HepG2 (cell line): ENCODE results near the gene NXPE3. TPM values are rescaled to one million over a fixed set of nuclear protein-coding genes. Genes with fewer than 3 reads are reported as not detected.
A peak's percentile ranks its signal among the peaks of the same experiment; 100 is the strongest.

ENCODE experiments used
- ARNT2 ChIP-seq: sonication (generic); formaldehyde crosslinking; IDR thresholded peaks from 2 replicates; pipeline ENCODE4 v1.8.0; 2022; ENCODE audit warnings: mild to moderate bottlenecking, low read depth, missing genetic modification reagents, moderate library complexity
- CHD2 ChIP-seq: IDR thresholded peaks from 2 replicates; pipeline ENCODE4 v1.6.1; 2011; ENCODE audit warnings: low read depth, low read length, improper control_type of control experiment
- ERF ChIP-seq: IDR thresholded peaks from 2 replicates; pipeline ENCODE4 v1.6.1; 2018; ENCODE audit warnings: missing biosample characterization, missing genetic modification reagents
- HMGA1 ChIP-seq: sonication (generic); formaldehyde crosslinking; conservative IDR thresholded peaks from 2 replicates; pipeline ENCODE4 v1.4.0; 2020; ENCODE audit warnings: missing genetic modification reagents
- IKZF4 ChIP-seq: sonication (generic); formaldehyde crosslinking; IDR thresholded peaks from 2 replicates; pipeline ENCODE4 v1.5.1; 2020; ENCODE audit warnings: borderline replicate concordance, mild to moderate bottlenecking, low read depth, missing genetic modification reagents; ENCODE audit errors: not compliant biosample characterization
- JUNB ChIP-seq: sonication (generic); formaldehyde crosslinking; IDR thresholded peaks from 2 replicates; pipeline ENCODE4 v1.8.0; 2022; ENCODE audit warnings: missing genetic modification reagents, mild to moderate bottlenecking, borderline replicate concordance
- KIAA2018 ChIP-seq: sonication (generic); formaldehyde crosslinking; IDR thresholded peaks from 2 replicates; pipeline ENCODE4 v1.5.0; 2020; ENCODE audit warnings: mild to moderate bottlenecking, missing genetic modification reagents, borderline replicate concordance
- MAFF ChIP-seq: IDR thresholded peaks from 2 replicates; pipeline ENCODE4 v1.6.1; 2011; ENCODE audit warnings: low read depth, low read length, improper control_type of control experiment
- NR2F6 ChIP-seq, 2 experiments: IDR thresholded peaks; 2 replicates each; pipeline ENCODE4 v1.6.1; 2016; ENCODE audit warnings: antibody characterized with exemption in 1 of 2, mild to moderate bottlenecking in 1 of 2
- SNAPC5 ChIP-seq: sonication (generic); formaldehyde crosslinking; IDR thresholded peaks from 2 replicates; pipeline ENCODE4 v1.8.1; 2023; ENCODE audit warnings: mild to moderate bottlenecking, missing genetic modification reagents, borderline replicate concordance
- SP140L ChIP-seq: sonication (generic); formaldehyde crosslinking; IDR thresholded peaks from 2 replicates; pipeline ENCODE4 v1.4.0; 2020; ENCODE audit warnings: missing genetic modification reagents, borderline replicate concordance
- TGIF2 ChIP-seq: IDR thresholded peaks from 2 replicates; pipeline ENCODE4 v1.6.1; 2016; ENCODE audit warnings: control low read depth, missing compliant biosample characterization
- ZC3H4 ChIP-seq: sonication (generic); formaldehyde crosslinking; IDR thresholded peaks from 2 replicates; pipeline ENCODE4 v1.4.0; 2020; ENCODE audit warnings: missing genetic modification reagents, borderline replicate concordance
- ZNF576 ChIP-seq: sonication (generic); formaldehyde crosslinking; IDR thresholded peaks from 2 replicates; pipeline ENCODE4 v1.4.0; 2020; ENCODE audit warnings: mild to moderate bottlenecking, missing genetic modification reagents
- ZNF687 ChIP-seq: sonication (generic); formaldehyde crosslinking; IDR thresholded peaks from 2 replicates; pipeline ENCODE4 v1.5.1; 2020; ENCODE audit warnings: mild to moderate bottlenecking, missing genetic modification reagents, moderate library complexity
- ZNF720 ChIP-seq: sonication (generic); formaldehyde crosslinking; IDR thresholded peaks from 2 replicates; pipeline ENCODE4 v1.4.0; 2020; ENCODE audit warnings: missing genetic modification reagents
- polyA plus RNA-seq, 8 experiments: library from polyadenylated mRNA; depleted of rRNA in 3 of 8; stranded (reverse) in 7 of 8; unstranded in 1 of 8; fragments of >200 nt; fragmentation: Illumina TruSeq in 4 of 8; extraction: Trizol in 4 of 8; gene quantifications; 2 replicates each; pipeline versions ENCODE4 v1.2.1 to v1.2.3, GENCODE V29; 2011 to 2016; ENCODE audit warnings: low read depth in 4 of 8, missing spikeins in 1 of 8, mixed read lengths in 1 of 8; ENCODE audit not compliant: insufficient read depth in 1 of 8
- total RNA-seq, 5 experiments: library from RNA; depleted of rRNA; stranded (reverse); fragments of >200 nt; fragmentation: Illumina TruSeq; extraction: Trizol; gene quantifications; 2 replicates each; pipeline ENCODE4 v1.2.3, GENCODE V29; 2016; ENCODE audit warnings: low read depth in 1 of 5

Gene NXPE3
- total and polyA plus RNA-seq, 2 of the 13 experiments (the other 11 are each of a cell fraction or from before 2014, with no cell fraction given): 3.5 to 4.7 TPM

- peak; percentile 98 for TF ChIP-seq ZNF687 (CRISPR knock-in tag)
- TF ChIP-seq KIAA2018 (CRISPR knock-in tag): no peak; the same call in 1 of the 2 replicates
- peak; percentile 80; the same call in 1 of the 2 replicates for TF ChIP-seq ZNF576 (CRISPR knock-in tag)
- TF ChIP-seq JUNB (CRISPR knock-in tag): no peak
- TF ChIP-seq ZNF720 (CRISPR knock-in tag): no peak
- peak; percentile 73 for TF ChIP-seq IKZF4 (CRISPR knock-in tag)
- TF ChIP-seq MAFF: no peak
- no peak for TF ChIP-seq NR2F6 (IDR thresholded peaks at IDR 0.05)
- peak; percentile 33; the same call in 1 of the 2 replicates for TF ChIP-seq NR2F6 (CRISPR knock-in tag; IDR thresholded peaks at IDR 0.05)
- no peak for TF ChIP-seq HMGA1 (CRISPR knock-in tag)
- no peak for TF ChIP-seq SP140L (CRISPR knock-in tag)
- TF ChIP-seq ZC3H4 (CRISPR knock-in tag): no peak
- peak; percentile 69 for TF ChIP-seq ARNT2 (CRISPR knock-in tag)
- no peak for TF ChIP-seq CHD2
- TF ChIP-seq ERF (CRISPR knock-in tag): peak; percentile 83
- peak; percentile 58; the same call in 1 of the 2 replicates for TF ChIP-seq TGIF2 (CRISPR knock-in tag)
- TF ChIP-seq SNAPC5: no peak
Observed at GRCh38 chr3:101779047-101779821, at the start of gene NXPE3 (continued).
